Iris pigment epithelial cell (primary cell): ENCODE measurements around the gene AQP6.

Source experiments
- DNase-seq: peaks from one replicate; pipeline ENCODE4 v3.0.0-alpha.2; 2011; ENCODE audit warnings: low read depth

Gene AQP6

GRCh38 chr12:49990273-49990672 lies 17.5 kb downstream of the AQP6 start:
- DNase-seq: peak; percentile 77

GRCh38 chr12:49998453-49998852 lies 25.7 kb downstream of the AQP6 start:
- no peak for DNase-seq

GRCh38 chr12:50003595-50003994 lies 30.8 kb downstream of the AQP6 start:
- DNase-seq: peak; percentile 41

- no peak for DNase-seq
Observed at GRCh38 chr12:50004696-50005095, 31.9 kb downstream of the AQP6 start.

GRCh38 chr12:50005175-50005574 lies 32.4 kb downstream of the AQP6 start:
- no peak for DNase-seq

GRCh38 chr12:50006280-50006679 lies 33.5 kb downstream of the AQP6 start:
- DNase-seq: no peak

- DNase-seq: peak; percentile 31
Observed at GRCh38 chr12:50006754-50007442, 34.2 kb downstream of the AQP6 start.

- DNase-seq: no peak
Observed at GRCh38 chr12:50013361-50014147, 40.8 kb downstream of the AQP6 start.

GRCh38 chr12:50014342-50014741 lies 41.6 kb downstream of the AQP6 start:
- no peak for DNase-seq

GRCh38 chr12:50016501-50017475 lies 44.0 kb downstream of the AQP6 start:
- peak; percentile 94 for DNase-seq

- DNase-seq: peak; percentile 80
Observed at GRCh38 chr12:50017641-50018040, 44.9 kb downstream of the AQP6 start.

GRCh38 chr12:50018154-50018553 lies 45.4 kb downstream of the AQP6 start:
- DNase-seq: no peak

GRCh38 chr12:50018968-50019367 lies 46.2 kb downstream of the AQP6 start:
- DNase-seq: no peak

- DNase-seq: no peak
Observed at GRCh38 chr12:50019524-50019923, 46.8 kb downstream of the AQP6 start.

- DNase-seq: no peak
Observed at GRCh38 chr12:50021031-50021430, 48.3 kb downstream of the AQP6 start.

- no peak for DNase-seq
Observed at GRCh38 chr12:50022903-50023302, 50.2 kb downstream of the AQP6 start.

GRCh38 chr12:50024227-50024626 lies 51.5 kb downstream of the AQP6 start:
- DNase-seq: no peak

GRCh38 chr12:50024805-50025186 lies 52.0 kb downstream of the AQP6 start:
- DNase-seq: peak; percentile 10

- DNase-seq: peak; percentile 97
Observed at GRCh38 chr12:50025187-50026059, 52.7 kb downstream of the AQP6 start, which contains the start of gene RACGAP1. TSS of gene RACGAP1 (minus strand) at chr12:50025494. CDS start at chr12:50016715, 8,779 bp downstream.

GRCh38 chr12:50026691-50027090 lies 53.9 kb downstream of the AQP6 start:
- DNase-seq: no peak
